HepG2 (cell line): ENCODE results near the gene PRKG1. TPM values are rescaled to one million over a fixed set of nuclear protein-coding genes. Genes with fewer than 3 reads are reported as not detected.

ENCODE experiments used
- ATAC-seq: fragments of 200-7000 bp; cut with Tn5 transposase; 3 replicates; pipeline ENCODE4 v1.9.1; 2020; ENCODE audit warnings: mild to moderate bottlenecking, moderate library complexity
- BruUV-seq: library from RNA; stranded (reverse); fragments of 400-500 nt; replicated peaks from 2 replicates; lab custom pipeline; 2021; lab: Mats Ljungman, UMichigan
- CTCF ChIA-PET: fragments of 300-600 bp; formaldehyde crosslinking; extraction: SDS; loops from one replicate; lab custom pipeline; 2021; ENCODE audit warnings: low total read pairs, inconsistent platforms, low intra/inter-chr PET ratio; lab: Yijun Ruan, JAX
- POLR2A ChIA-PET: fragments of 350-600 bp; sonication (Branson Sonifier 250); formaldehyde crosslinking; loops from one replicate; lab custom pipeline; 2020; ENCODE audit warnings: antibody characterized with exemption, inconsistent platforms; lab: Yijun Ruan, JAX
- DNase-seq: peaks from one replicate; pipeline ENCODE4 v3.0.0-alpha.2; 2015; ENCODE audit warnings: low spot score
- FAIRE-seq: peaks from 3 replicates; lab custom pipeline; 2011; peaks lifted over from hg19 to GRCh38; lab: Jason Lieb, UNC
- H2AFZ ChIP-seq: one replicate; pipeline ENCODE4 v1.6.1; 2011; ENCODE audit warnings: low read length, inconsistent platforms
- H3K27ac ChIP-seq: fragments of 300-600 bp; 3 replicates; pipeline ENCODE4 v1.8.0; 2011; ENCODE audit warnings: mixed run types, mild to moderate bottlenecking, mixed read lengths, low read length, inconsistent platforms; ENCODE audit not compliant: insufficient read depth; ENCODE audit errors: extremely low read length
- H3K27me3 ChIP-seq, 2 experiments: fragments of 200-600 bp in 1 of 2; 2 replicates in 1 of 2; 3 replicates in 1 of 2; pipeline versions ENCODE4 v1.6.0 to v1.8.0; 2011; ENCODE audit warnings: low read length in 2 of 2, mild to moderate bottlenecking in 2 of 2, moderate library complexity in 2 of 2, inconsistent platforms in 1 of 2; ENCODE audit not compliant: insufficient read depth in 2 of 2, control insufficient read depth in 1 of 2
- H3K36me3 ChIP-seq, 2 experiments: fragments of 200-600 bp in 1 of 2; replicated peaks in 1 of 2; 2 replicates in 1 of 2; 3 replicates in 1 of 2; pipeline versions ENCODE4 v1.5.1 to v1.8.0; 2011; ENCODE audit warnings: low read length in 2 of 2, inconsistent platforms in 1 of 2; ENCODE audit not compliant: insufficient read depth in 2 of 2, control insufficient read depth in 1 of 2
- H3K4me1 ChIP-seq: 2 replicates; pipeline ENCODE4 v1.5.1; 2012; ENCODE audit warnings: low read length, inconsistent platforms; ENCODE audit not compliant: insufficient read depth
- H3K4me2 ChIP-seq: 2 replicates; pipeline ENCODE4 v1.6.0; 2011; ENCODE audit warnings: low read depth, low read length, inconsistent platforms
- H3K4me3 ChIP-seq, 3 experiments: fragments of 200-600 bp in 1 of 3; sonication (generic), shearing (Covaris generic) in 1 of 3; replicated peaks in 1 of 3; 2 replicates each; pipeline ENCODE4 v1.5.1; 2011 to 2016; ENCODE audit warnings: low read length in 3 of 3, inconsistent platforms in 2 of 3, low read depth in 2 of 3, mild to moderate bottlenecking in 2 of 3, control low read depth in 1 of 3, mixed read lengths in 1 of 3; ENCODE audit not compliant: insufficient read depth in 1 of 3
- H3K79me2 ChIP-seq: one replicate; pipeline ENCODE4 v1.6.1; 2011; ENCODE audit warnings: low read length, inconsistent platforms; ENCODE audit not compliant: insufficient read depth
- H3K9ac ChIP-seq: 2 replicates; pipeline ENCODE4 v1.6.0; 2011; ENCODE audit warnings: mild to moderate bottlenecking, low read depth, low read length, inconsistent platforms; ENCODE audit not compliant: insufficient read depth
- H3K9me3 ChIP-seq: 2 replicates; pipeline ENCODE4 v1.5.1; 2012; ENCODE audit warnings: mild to moderate bottlenecking, low read length
- H4K20me1 ChIP-seq: 2 replicates; pipeline ENCODE4 v1.6.0; 2011; ENCODE audit warnings: inconsistent platforms, mild to moderate bottlenecking, low read length, moderate library complexity; ENCODE audit not compliant: insufficient read depth
- ATRX ChIP-seq: sonication (generic); formaldehyde crosslinking; IDR thresholded peaks from 2 replicates; pipeline ENCODE4 v1.4.0; 2020; ENCODE audit warnings: missing genetic modification reagents, borderline replicate concordance
- DR1 ChIP-seq: sonication (generic); formaldehyde crosslinking; IDR thresholded peaks from 2 replicates; pipeline ENCODE4 v1.8.0; 2021; ENCODE audit warnings: mild to moderate bottlenecking, missing genetic modification reagents, inconsistent platforms
- FOXJ3 ChIP-seq: sonication (generic); formaldehyde crosslinking; IDR thresholded peaks from 2 replicates; pipeline ENCODE4 v1.4.0; 2020; ENCODE audit warnings: missing genetic modification reagents, mild to moderate bottlenecking, borderline replicate concordance
- HNRNPH1 ChIP-seq: fragments of 200-400 bp; formaldehyde crosslinking; optimal IDR thresholded peaks from 2 replicates; pipeline ENCODE3; 2017; ENCODE audit warnings: mild to moderate bottlenecking, low read depth, low read length
- KAT8 ChIP-seq: IDR thresholded peaks from 2 replicates; pipeline ENCODE4 v1.6.1; 2016; ENCODE audit warnings: missing genetic modification reagents, missing compliant biosample characterization
- KDM5A ChIP-seq: fragments of 200-600 bp; sonication (generic); IDR thresholded peaks from 2 replicates; pipeline ENCODE4 v1.7.0; 2018; ENCODE audit warnings: antibody characterized with exemption, mild to moderate bottlenecking, low read length, borderline replicate concordance
- SMC3 ChIP-seq: IDR thresholded peaks from 2 replicates; pipeline ENCODE4 v1.6.1; 2011; ENCODE audit warnings: low read length, improper control_type of control experiment
- SP4 ChIP-seq: sonication (generic); formaldehyde crosslinking; IDR thresholded peaks from 2 replicates; pipeline ENCODE4 v1.8.1; 2023; ENCODE audit warnings: mild to moderate bottlenecking, missing genetic modification reagents
- ZNF10 ChIP-seq: sonication (generic); formaldehyde crosslinking; IDR thresholded peaks from 2 replicates; pipeline ENCODE4 v1.4.0; 2020; ENCODE audit warnings: mild to moderate bottlenecking, low read depth, missing genetic modification reagents, borderline replicate concordance
- ZNF274 ChIP-seq: sonication (generic); formaldehyde crosslinking; IDR thresholded peaks from 2 replicates; pipeline ENCODE4 v1.5.1; 2020; ENCODE audit warnings: mild to moderate bottlenecking, missing genetic modification reagents
- ZNF510 ChIP-seq: sonication (generic); formaldehyde crosslinking; IDR thresholded peaks from 2 replicates; pipeline ENCODE4 v1.4.0; 2020; ENCODE audit warnings: low read depth, mild to moderate bottlenecking, missing genetic modification reagents
- WGBS: methylation state at CpG from one replicate; pipeline ENCODE4 v1.1.6; 2017; ENCODE audit warnings: low lambda C conversion rate; 5-methylcytosine and 5-hydroxymethylcytosine counted together
- in situ Hi-C: cut with HindIII; loops from 2 replicates; pipeline ENCODE4 v1.10.0; 2017; ENCODE audit warnings: low pct_unique_long_range_greater_than_20kb; ENCODE audit not compliant: extremely low pct_ligation_motif_present
- intact Hi-C: fragments of 100-400 bp; cut with micrococcal nuclease; formaldehyde crosslinking; loops from one replicate; pipeline ENCODE4 v1.10.0; 2022; ENCODE audit not compliant: unreplicated experiment
- polyA plus RNA-seq, 8 experiments: library from polyadenylated mRNA; depleted of rRNA in 3 of 8; stranded (reverse) in 7 of 8; unstranded in 1 of 8; fragments of >200 nt; fragmentation: Illumina TruSeq in 4 of 8; extraction: Trizol in 4 of 8; gene quantifications; 2 replicates each; pipeline versions ENCODE4 v1.2.1 to v1.2.3, GENCODE V29; 2011 to 2016; ENCODE audit warnings: low read depth in 4 of 8, missing spikeins in 1 of 8, mixed read lengths in 1 of 8; ENCODE audit not compliant: insufficient read depth in 1 of 8
- total RNA-seq, 5 experiments: library from RNA; depleted of rRNA; stranded (reverse); fragments of >200 nt; fragmentation: Illumina TruSeq; extraction: Trizol; gene quantifications; 2 replicates each; pipeline ENCODE4 v1.2.3, GENCODE V29; 2016; ENCODE audit warnings: low read depth in 1 of 5
- TF ChIP-seq, protein P1 (sequence below): IDR thresholded peaks from 2 replicates; pipeline ENCODE4 v1.6.1; 2018; ENCODE audit warnings: missing genetic modification reagents
- TF ChIP-seq, protein P2 (sequence below): sonication (generic); formaldehyde crosslinking; IDR thresholded peaks from 2 replicates; pipeline ENCODE4 v1.5.0; 2020; ENCODE audit warnings: missing genetic modification reagents
- TF ChIP-seq, protein P3 (sequence below): sonication (generic); formaldehyde crosslinking; IDR thresholded peaks from 2 replicates; pipeline ENCODE4 v1.4.0; 2020; ENCODE audit warnings: mild to moderate bottlenecking, missing genetic modification reagents
- TF ChIP-seq, protein P4 (sequence below): sonication (generic); formaldehyde crosslinking; conservative IDR thresholded peaks from 2 replicates; pipeline ENCODE4 v1.4.0; 2020; ENCODE audit warnings: mild to moderate bottlenecking, missing genetic modification reagents, moderate library complexity

The PRKG1 gene
- total and polyA plus RNA-seq, 2 of the 13 experiments (the other 11 are each of a cell fraction or from before 2014, with no cell fraction given) = 0.01 TPM; not detected in 1

DNA sequence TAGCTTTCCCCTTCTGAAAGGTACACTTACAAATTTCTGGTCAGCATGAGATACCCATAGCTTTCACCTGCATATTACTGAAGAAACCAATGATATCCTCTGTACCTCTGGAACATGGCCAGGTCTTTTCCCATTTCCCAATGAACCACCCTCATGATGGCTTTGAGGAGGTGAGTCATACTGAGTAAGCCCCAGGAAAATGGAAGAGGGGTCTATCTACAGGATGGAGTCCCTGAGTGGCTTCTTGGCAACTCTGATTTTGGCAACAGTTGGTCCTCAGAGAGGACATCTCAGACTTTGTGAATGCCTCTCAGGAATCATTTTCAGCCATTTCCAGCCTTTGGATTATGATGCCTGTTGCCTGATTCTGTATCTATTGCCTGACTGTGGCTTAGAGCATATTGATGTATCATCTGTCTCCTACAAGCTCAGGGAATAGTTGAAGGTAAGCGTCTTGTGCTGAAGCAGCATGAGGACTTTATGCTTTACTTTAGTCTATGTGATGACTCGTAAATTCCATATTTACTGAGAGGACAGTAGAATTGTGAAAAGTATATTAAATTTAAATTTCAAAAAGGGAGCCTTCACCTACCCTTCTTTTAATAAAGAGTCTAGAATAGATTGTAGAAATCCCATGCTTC, 1155.1 kb downstream of the PRKG1 start:
- ChIA-PET POLR2A (no interaction called here), CTCF (no interaction called here)
- WGBS = 27% methylated on average over 2 of the region's 2 CpGs
- Histone ChIP-seq H3K27me3 (no peaks in the 10 kb centered on the region), H3K9me3 (no peaks in the 10 kb centered on the region), H3K79me2 (no peaks in the 10 kb centered on the region), H3K4me3 (no peak overlapping the region), H3K4me1 (peaks cover 9% of the 10 kb centered on the region), H3K27ac (no peak overlapping the region), H4K20me1 (no peaks in the 10 kb centered on the region), H3K36me3 (no peaks in the 10 kb centered on the region), H2AFZ (no peak overlapping the region), H3K4me2 (no peak overlapping the region), H3K9ac (no peak overlapping the region)
- no peak for ATAC-seq
- intact Hi-C loops = no loop called here
- no peak for DNase-seq
- in situ Hi-C loops = no loop called here
- BruUV-seq = no TSS peak
- no peak for FAIRE-seq
- TF ChIP-seq SMC3 (no peak), KAT8 (no peak), ZNF274 (CRISPR knock-in tag) (no peak), FOXJ3 (CRISPR knock-in tag) (no peak), KDM5A (no peak), HNRNPH1 (no peak), ZNF10 (CRISPR knock-in tag) (no peak), ZNF510 (CRISPR knock-in tag) (no peak), DR1 (no peak), SP4 (CRISPR knock-in tag) (no peak), ATRX (CRISPR knock-in tag) (no peak)
- TF ChIP-seq, protein P1, sequence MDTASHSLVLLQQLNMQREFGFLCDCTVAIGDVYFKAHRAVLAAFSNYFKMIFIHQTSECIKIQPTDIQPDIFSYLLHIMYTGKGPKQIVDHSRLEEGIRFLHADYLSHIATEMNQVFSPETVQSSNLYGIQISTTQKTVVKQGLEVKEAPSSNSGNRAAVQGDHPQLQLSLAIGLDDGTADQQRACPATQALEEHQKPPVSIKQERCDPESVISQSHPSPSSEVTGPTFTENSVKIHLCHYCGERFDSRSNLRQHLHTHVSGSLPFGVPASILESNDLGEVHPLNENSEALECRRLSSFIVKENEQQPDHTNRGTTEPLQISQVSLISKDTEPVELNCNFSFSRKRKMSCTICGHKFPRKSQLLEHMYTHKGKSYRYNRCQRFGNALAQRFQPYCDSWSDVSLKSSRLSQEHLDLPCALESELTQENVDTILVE (CRISPR knock-in tag) = no peak
- TF ChIP-seq, protein P2, sequence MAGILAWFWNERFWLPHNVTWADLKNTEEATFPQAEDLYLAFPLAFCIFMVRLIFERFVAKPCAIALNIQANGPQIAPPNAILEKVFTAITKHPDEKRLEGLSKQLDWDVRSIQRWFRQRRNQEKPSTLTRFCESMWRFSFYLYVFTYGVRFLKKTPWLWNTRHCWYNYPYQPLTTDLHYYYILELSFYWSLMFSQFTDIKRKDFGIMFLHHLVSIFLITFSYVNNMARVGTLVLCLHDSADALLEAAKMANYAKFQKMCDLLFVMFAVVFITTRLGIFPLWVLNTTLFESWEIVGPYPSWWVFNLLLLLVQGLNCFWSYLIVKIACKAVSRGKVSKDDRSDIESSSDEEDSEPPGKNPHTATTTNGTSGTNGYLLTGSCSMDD (CRISPR knock-in tag) = no peak
- TF ChIP-seq, protein P3, sequence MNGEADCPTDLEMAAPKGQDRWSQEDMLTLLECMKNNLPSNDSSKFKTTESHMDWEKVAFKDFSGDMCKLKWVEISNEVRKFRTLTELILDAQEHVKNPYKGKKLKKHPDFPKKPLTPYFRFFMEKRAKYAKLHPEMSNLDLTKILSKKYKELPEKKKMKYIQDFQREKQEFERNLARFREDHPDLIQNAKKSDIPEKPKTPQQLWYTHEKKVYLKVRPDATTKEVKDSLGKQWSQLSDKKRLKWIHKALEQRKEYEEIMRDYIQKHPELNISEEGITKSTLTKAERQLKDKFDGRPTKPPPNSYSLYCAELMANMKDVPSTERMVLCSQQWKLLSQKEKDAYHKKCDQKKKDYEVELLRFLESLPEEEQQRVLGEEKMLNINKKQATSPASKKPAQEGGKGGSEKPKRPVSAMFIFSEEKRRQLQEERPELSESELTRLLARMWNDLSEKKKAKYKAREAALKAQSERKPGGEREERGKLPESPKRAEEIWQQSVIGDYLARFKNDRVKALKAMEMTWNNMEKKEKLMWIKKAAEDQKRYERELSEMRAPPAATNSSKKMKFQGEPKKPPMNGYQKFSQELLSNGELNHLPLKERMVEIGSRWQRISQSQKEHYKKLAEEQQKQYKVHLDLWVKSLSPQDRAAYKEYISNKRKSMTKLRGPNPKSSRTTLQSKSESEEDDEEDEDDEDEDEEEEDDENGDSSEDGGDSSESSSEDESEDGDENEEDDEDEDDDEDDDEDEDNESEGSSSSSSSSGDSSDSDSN (CRISPR knock-in tag) = no peak
- TF ChIP-seq, protein P4, sequence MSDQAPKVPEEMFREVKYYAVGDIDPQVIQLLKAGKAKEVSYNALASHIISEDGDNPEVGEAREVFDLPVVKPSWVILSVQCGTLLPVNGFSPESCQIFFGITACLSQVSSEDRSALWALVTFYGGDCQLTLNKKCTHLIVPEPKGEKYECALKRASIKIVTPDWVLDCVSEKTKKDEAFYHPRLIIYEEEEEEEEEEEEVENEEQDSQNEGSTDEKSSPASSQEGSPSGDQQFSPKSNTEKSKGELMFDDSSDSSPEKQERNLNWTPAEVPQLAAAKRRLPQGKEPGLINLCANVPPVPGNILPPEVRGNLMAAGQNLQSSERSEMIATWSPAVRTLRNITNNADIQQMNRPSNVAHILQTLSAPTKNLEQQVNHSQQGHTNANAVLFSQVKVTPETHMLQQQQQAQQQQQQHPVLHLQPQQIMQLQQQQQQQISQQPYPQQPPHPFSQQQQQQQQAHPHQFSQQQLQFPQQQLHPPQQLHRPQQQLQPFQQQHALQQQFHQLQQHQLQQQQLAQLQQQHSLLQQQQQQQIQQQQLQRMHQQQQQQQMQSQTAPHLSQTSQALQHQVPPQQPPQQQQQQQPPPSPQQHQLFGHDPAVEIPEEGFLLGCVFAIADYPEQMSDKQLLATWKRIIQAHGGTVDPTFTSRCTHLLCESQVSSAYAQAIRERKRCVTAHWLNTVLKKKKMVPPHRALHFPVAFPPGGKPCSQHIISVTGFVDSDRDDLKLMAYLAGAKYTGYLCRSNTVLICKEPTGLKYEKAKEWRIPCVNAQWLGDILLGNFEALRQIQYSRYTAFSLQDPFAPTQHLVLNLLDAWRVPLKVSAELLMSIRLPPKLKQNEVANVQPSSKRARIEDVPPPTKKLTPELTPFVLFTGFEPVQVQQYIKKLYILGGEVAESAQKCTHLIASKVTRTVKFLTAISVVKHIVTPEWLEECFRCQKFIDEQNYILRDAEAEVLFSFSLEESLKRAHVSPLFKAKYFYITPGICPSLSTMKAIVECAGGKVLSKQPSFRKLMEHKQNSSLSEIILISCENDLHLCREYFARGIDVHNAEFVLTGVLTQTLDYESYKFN = no peak
